ENCODE data around the gene CCM2. TPM values are rescaled to one million over a fixed set of nuclear protein-coding genes. Genes with fewer than 3 reads are reported as not detected.

CCM2 gene
- polyA plus RNA-seq, 1 donor, result 42.1 TPM

- DNase-seq (ENCODE audit: low read depth), result no peak
These were observed 123.2 kb downstream of the CCM2 start for GRCh38 chr7:45122975-45123860.

DNA sequence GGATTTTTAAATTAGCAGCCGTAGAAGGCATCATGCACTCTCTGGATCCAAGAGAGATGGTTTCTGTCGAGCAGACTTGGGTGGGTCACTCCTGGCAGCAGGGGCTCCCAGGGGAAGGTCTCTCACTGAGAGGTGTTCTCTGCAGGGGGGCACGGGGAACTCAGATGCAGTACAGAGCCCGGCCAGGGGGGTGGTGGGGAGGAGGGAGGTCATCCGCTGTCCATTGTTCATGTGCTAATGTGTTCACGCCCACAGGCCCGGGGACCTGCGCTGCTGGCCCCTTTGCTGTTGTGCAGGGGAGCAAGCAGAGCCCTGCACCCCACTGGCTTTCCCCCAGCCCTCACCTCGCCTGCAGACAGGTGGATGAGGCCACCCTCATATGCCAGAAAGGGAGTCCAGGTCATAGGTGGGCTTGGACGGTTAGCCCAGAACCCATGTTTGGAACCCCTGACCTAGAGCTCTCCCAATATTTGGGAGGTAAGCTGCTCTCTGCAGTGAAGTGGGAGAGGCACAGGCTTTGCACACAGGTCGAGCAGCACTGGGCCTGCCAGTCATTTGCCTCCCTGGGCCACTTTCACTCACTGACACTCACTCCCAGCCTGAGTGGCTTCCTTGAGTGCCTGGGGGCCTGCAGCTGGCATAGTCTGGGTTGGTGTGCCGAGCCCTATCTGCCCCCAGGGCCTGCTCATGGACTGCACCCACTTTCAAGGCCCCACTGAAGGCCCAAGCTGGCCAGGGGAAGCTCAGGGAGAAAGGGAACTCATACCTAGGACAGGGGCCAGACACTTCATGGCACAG, 124.1 kb downstream of the CCM2 start:
- DNase-seq (ENCODE audit: low read depth), result no peak

- no peak for DNase-seq (ENCODE audit: low read depth)
These were observed 125.3 kb downstream of the CCM2 start for GRCh38 chr7:45125193-45125904.

Other genes starting within 250 kb of the CCM2 start
- 754 TPM for gene PPIA, start 203.5 kb upstream of the CCM2 start, polyA plus RNA-seq (ENCODE audit: insufficient read length)
- gene H2AZ2, start 152.1 kb upstream of the CCM2 start, polyA plus RNA-seq (ENCODE audit: insufficient read length), result 116 TPM
- gene PURB, start 114.7 kb upstream of the CCM2 start, polyA plus RNA-seq (ENCODE audit: insufficient read length), result 33.9 TPM
- 0.77 TPM for gene MYO1G, start 21.2 kb upstream of the CCM2 start, polyA plus RNA-seq (ENCODE audit: insufficient read length)
- gene NACAD, start 88.8 kb downstream of the CCM2 start, polyA plus RNA-seq (ENCODE audit: insufficient read length), result 4.4 TPM
- 41.2 TPM for gene TBRG4, start 111.5 kb downstream of the CCM2 start, polyA plus RNA-seq (ENCODE audit: insufficient read length)
- gene RAMP3, start 157.6 kb downstream of the CCM2 start, polyA plus RNA-seq (ENCODE audit: insufficient read length), result 3.4 TPM